HepG2 (cell line): ENCODE data around the gene S100P. TPM values are rescaled to one million over a fixed set of nuclear protein-coding genes. Genes with fewer than 3 reads are reported as not detected.
A peak's percentile ranks its signal among the peaks of the same experiment; 100 is the strongest.

Experiments
- ATAC-seq: fragments of 200-7000 bp; cut with Tn5 transposase; 3 replicates; pipeline ENCODE4 v1.9.1; 2020; ENCODE audit warnings: mild to moderate bottlenecking, moderate library complexity
- BruUV-seq: library from RNA; stranded (reverse); fragments of 400-500 nt; replicated peaks from 2 replicates; lab custom pipeline; 2021; lab: Mats Ljungman, UMichigan
- CTCF ChIA-PET: fragments of 300-600 bp; formaldehyde crosslinking; extraction: SDS; loops from one replicate; lab custom pipeline; 2021; ENCODE audit warnings: low total read pairs, inconsistent platforms, low intra/inter-chr PET ratio; lab: Yijun Ruan, JAX
- POLR2A ChIA-PET: fragments of 350-600 bp; sonication (Branson Sonifier 250); formaldehyde crosslinking; loops from one replicate; lab custom pipeline; 2020; ENCODE audit warnings: antibody characterized with exemption, inconsistent platforms; lab: Yijun Ruan, JAX
- DNase-seq: peaks from one replicate; pipeline ENCODE4 v3.0.0-alpha.2; 2015; ENCODE audit warnings: low spot score
- FAIRE-seq: peaks from 3 replicates; lab custom pipeline; 2011; peaks lifted over from hg19 to GRCh38; lab: Jason Lieb, UNC
- H2AFZ ChIP-seq: one replicate; pipeline ENCODE4 v1.6.1; 2011; ENCODE audit warnings: low read length, inconsistent platforms
- H3K27ac ChIP-seq: fragments of 300-600 bp; 3 replicates; pipeline ENCODE4 v1.8.0; 2011; ENCODE audit warnings: mixed run types, mild to moderate bottlenecking, mixed read lengths, low read length, inconsistent platforms; ENCODE audit not compliant: insufficient read depth; ENCODE audit errors: extremely low read length
- H3K27me3 ChIP-seq, 2 experiments: fragments of 200-600 bp in 1 of 2; 2 replicates in 1 of 2; 3 replicates in 1 of 2; pipeline versions ENCODE4 v1.6.0 to v1.8.0; 2011; ENCODE audit warnings: low read length in 2 of 2, mild to moderate bottlenecking in 2 of 2, moderate library complexity in 2 of 2, inconsistent platforms in 1 of 2; ENCODE audit not compliant: insufficient read depth in 2 of 2, control insufficient read depth in 1 of 2
- H3K36me3 ChIP-seq, 2 experiments: fragments of 200-600 bp in 1 of 2; replicated peaks in 1 of 2; 2 replicates in 1 of 2; 3 replicates in 1 of 2; pipeline versions ENCODE4 v1.5.1 to v1.8.0; 2011; ENCODE audit warnings: low read length in 2 of 2, inconsistent platforms in 1 of 2; ENCODE audit not compliant: insufficient read depth in 2 of 2, control insufficient read depth in 1 of 2
- H3K4me1 ChIP-seq: 2 replicates; pipeline ENCODE4 v1.5.1; 2012; ENCODE audit warnings: low read length, inconsistent platforms; ENCODE audit not compliant: insufficient read depth
- H3K4me2 ChIP-seq: 2 replicates; pipeline ENCODE4 v1.6.0; 2011; ENCODE audit warnings: low read depth, low read length, inconsistent platforms
- H3K4me3 ChIP-seq, 3 experiments: fragments of 200-600 bp in 1 of 3; sonication (generic), shearing (Covaris generic) in 1 of 3; replicated peaks in 1 of 3; 2 replicates each; pipeline ENCODE4 v1.5.1; 2011 to 2016; ENCODE audit warnings: low read length in 3 of 3, inconsistent platforms in 2 of 3, low read depth in 2 of 3, mild to moderate bottlenecking in 2 of 3, control low read depth in 1 of 3, mixed read lengths in 1 of 3; ENCODE audit not compliant: insufficient read depth in 1 of 3
- H3K79me2 ChIP-seq: one replicate; pipeline ENCODE4 v1.6.1; 2011; ENCODE audit warnings: low read length, inconsistent platforms; ENCODE audit not compliant: insufficient read depth
- H3K9ac ChIP-seq: 2 replicates; pipeline ENCODE4 v1.6.0; 2011; ENCODE audit warnings: mild to moderate bottlenecking, low read depth, low read length, inconsistent platforms; ENCODE audit not compliant: insufficient read depth
- H3K9me3 ChIP-seq: 2 replicates; pipeline ENCODE4 v1.5.1; 2012; ENCODE audit warnings: mild to moderate bottlenecking, low read length
- H4K20me1 ChIP-seq: 2 replicates; pipeline ENCODE4 v1.6.0; 2011; ENCODE audit warnings: inconsistent platforms, mild to moderate bottlenecking, low read length, moderate library complexity; ENCODE audit not compliant: insufficient read depth
- AGO1 ChIP-seq: fragments of 200-400 bp; formaldehyde crosslinking; IDR thresholded peaks from 2 replicates; pipeline ENCODE4 v1.6.1; 2017; ENCODE audit warnings: mild to moderate bottlenecking, low read depth, low read length, moderate library complexity; ENCODE audit not compliant: poor library complexity, severe bottlenecking
- GATAD1 ChIP-seq: IDR thresholded peaks from 2 replicates; pipeline ENCODE4 v1.6.1; 2016; ENCODE audit warnings: missing genetic modification reagents, missing compliant biosample characterization
- HMG20B ChIP-seq: conservative IDR thresholded peaks from 2 replicates; pipeline ENCODE4 v1.6.1; 2016; ENCODE audit warnings: missing genetic modification reagents, missing compliant biosample characterization
- MAX ChIP-seq: IDR thresholded peaks from 2 replicates; pipeline ENCODE4 v1.6.1; 2012; ENCODE audit warnings: inconsistent platforms
- NR3C1 ChIP-seq: sonication (generic); formaldehyde crosslinking; IDR thresholded peaks from 2 replicates; pipeline ENCODE4 v1.4.0; 2020; ENCODE audit warnings: missing genetic modification reagents
- PHB2 ChIP-seq: fragments of 450-650 bp; IDR thresholded peaks from 2 replicates; pipeline ENCODE4 v1.6.1; 2018; ENCODE audit not compliant: partially characterized antibody
- RBFOX2 ChIP-seq: fragments of 200-400 bp; formaldehyde crosslinking; IDR thresholded peaks from 2 replicates; pipeline ENCODE4 v1.6.1; 2017; ENCODE audit warnings: low read depth, mild to moderate bottlenecking, low read length
- RELA ChIP-seq: sonication (generic); formaldehyde crosslinking; IDR thresholded peaks from 2 replicates; pipeline ENCODE4 v1.4.0; 2020; ENCODE audit warnings: missing genetic modification reagents
- SALL1 ChIP-seq: sonication (generic); formaldehyde crosslinking; IDR thresholded peaks from 2 replicates; pipeline ENCODE4 v1.8.0; 2022; ENCODE audit warnings: mild to moderate bottlenecking, missing genetic modification reagents
- SOX13 ChIP-seq, 3 experiments: fragments of 450-650 bp in 1 of 3; sonication (generic) in 1 of 3; formaldehyde crosslinking in 1 of 3; IDR thresholded peaks in 2 of 3; conservative IDR thresholded peaks in 1 of 3; 2 replicates each; pipeline versions ENCODE4 v1.5.0 to v1.6.1; 2016 to 2020; ENCODE audit warnings: antibody characterized with exemption in 1 of 3, mild to moderate bottlenecking in 1 of 3, missing compliant biosample characterization in 1 of 3, missing genetic modification reagents in 1 of 3, moderate library complexity in 1 of 3
- ZNF282 ChIP-seq: fragments of 450-650 bp; IDR thresholded peaks from 2 replicates; pipeline ENCODE4 v1.6.1; 2018; ENCODE audit not compliant: partially characterized antibody
- ZNF337 ChIP-seq: sonication (generic); formaldehyde crosslinking; IDR thresholded peaks from 2 replicates; pipeline ENCODE4 v1.5.1; 2020; ENCODE audit warnings: missing genetic modification reagents, low read depth, mild to moderate bottlenecking, borderline replicate concordance
- ZNF468 ChIP-seq: sonication (generic); formaldehyde crosslinking; IDR thresholded peaks from 2 replicates; pipeline ENCODE4 v1.8.0; 2022; ENCODE audit warnings: mild to moderate bottlenecking, moderate library complexity, missing genetic modification reagents
- ZNF605 ChIP-seq: sonication (generic); formaldehyde crosslinking; IDR thresholded peaks from 2 replicates; pipeline ENCODE4 v1.8.0; 2022; ENCODE audit warnings: mild to moderate bottlenecking, missing genetic modification reagents
- WGBS: methylation state at CpG from one replicate; pipeline ENCODE4 v1.1.6; 2017; ENCODE audit warnings: low lambda C conversion rate; 5-methylcytosine and 5-hydroxymethylcytosine counted together
- in situ Hi-C: cut with HindIII; loops from 2 replicates; pipeline ENCODE4 v1.10.0; 2017; ENCODE audit warnings: low pct_unique_long_range_greater_than_20kb; ENCODE audit not compliant: extremely low pct_ligation_motif_present
- intact Hi-C: fragments of 100-400 bp; cut with micrococcal nuclease; formaldehyde crosslinking; loops from one replicate; pipeline ENCODE4 v1.10.0; 2022; ENCODE audit not compliant: unreplicated experiment
- polyA plus RNA-seq, 8 experiments: library from polyadenylated mRNA; depleted of rRNA in 3 of 8; stranded (reverse) in 7 of 8; unstranded in 1 of 8; fragments of >200 nt; fragmentation: Illumina TruSeq in 4 of 8; extraction: Trizol in 4 of 8; gene quantifications; 2 replicates each; pipeline versions ENCODE4 v1.2.1 to v1.2.3, GENCODE V29; 2011 to 2016; ENCODE audit warnings: low read depth in 4 of 8, missing spikeins in 1 of 8, mixed read lengths in 1 of 8; ENCODE audit not compliant: insufficient read depth in 1 of 8
- total RNA-seq, 5 experiments: library from RNA; depleted of rRNA; stranded (reverse); fragments of >200 nt; fragmentation: Illumina TruSeq; extraction: Trizol; gene quantifications; 2 replicates each; pipeline ENCODE4 v1.2.3, GENCODE V29; 2016; ENCODE audit warnings: low read depth in 1 of 5
- TF ChIP-seq, protein P1 (sequence below): sonication (generic); formaldehyde crosslinking; conservative IDR thresholded peaks from 2 replicates; pipeline ENCODE4 v1.8.1; 2023; ENCODE audit warnings: missing genetic modification reagents

The S100P gene
- total and polyA plus RNA-seq, 2 of the 13 experiments (the other 11 are each of a cell fraction or from before 2014, with no cell fraction given) = 278 to 1,649 TPM

DNA sequence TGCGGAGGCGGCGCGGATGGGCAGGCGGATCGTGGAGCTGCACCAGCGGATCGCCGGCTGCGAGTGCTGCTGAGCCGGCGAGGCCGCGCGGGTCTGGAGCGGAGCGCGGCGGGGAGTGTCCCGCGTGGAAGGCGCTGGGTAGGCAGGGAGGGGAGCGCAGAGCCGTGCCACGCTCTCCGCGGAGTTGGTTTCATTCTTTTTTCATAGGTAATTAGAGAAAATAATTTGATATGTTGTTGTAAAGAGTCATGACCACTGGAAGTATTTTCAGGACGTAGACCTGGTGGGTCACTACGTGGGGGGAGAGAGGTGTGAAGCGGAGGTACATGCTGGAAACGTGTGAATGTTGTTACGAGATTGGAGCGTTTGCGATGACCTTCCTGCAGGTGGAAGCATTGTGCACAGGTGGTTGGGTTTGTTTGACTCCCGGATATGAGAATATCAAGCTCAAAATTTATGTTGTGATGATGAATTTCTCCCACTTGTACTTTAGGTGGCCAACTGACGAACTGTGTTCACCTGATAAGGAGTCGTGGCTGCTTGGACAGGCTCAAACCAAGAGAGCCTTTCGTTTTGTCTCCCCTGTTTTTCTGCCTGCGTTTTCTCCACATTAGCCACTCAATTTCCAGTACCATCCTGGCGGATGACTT lies 19.1 kb upstream of the S100P start (continued):
- peak; percentile 70 for TF ChIP-seq MAX
- TF ChIP-seq SOX13 (IDR thresholded peaks at IDR 0.05) = no peak
- TF ChIP-seq SOX13 (CRISPR knock-in tag; conservative IDR thresholded peaks at IDR 0.05 in 1 of 2, IDR thresholded peaks at IDR 0.05 in 1 of 2) = 0 out of 4 replicates have a peak, but pooled peaks of 1 of the 2 experiments have one; percentile 11
- TF ChIP-seq HMG20B (CRISPR knock-in tag) = no peak
- 0 out of 2 replicates have a peak, but pooled peaks have one; percentile 38 for TF ChIP-seq GATAD1 (CRISPR knock-in tag)

GRCh38 chr4:6676722-6677558 lies 16.7 kb upstream of the S100P start:
- POLR2A ChIA-PET = interaction anchor here (2.5 to 7.2 kb wide), 2 partner anchors 12 to 17 kb away, joined by 13 to 122 read pairs; partner anchors contain the start of gene S100P
- ATAC-seq = no peak
- Histone ChIP-seq H2AFZ (no peak overlapping the region), H3K4me2 (peak overlapping the region; percentile 91), H3K27ac (no peak overlapping the region), H3K27me3 (no peaks in the 10 kb centered on the region), H4K20me1 (peaks cover 14% of the 10 kb centered on the region), H3K4me3 (peak overlapping the region in 1 of 3 experiments; percentile 36; a peak in 2 of 6 replicates), H3K9ac (peak overlapping the region; percentile 75; the same call in 1 of the 2 replicates), H3K9me3 (no peaks in the 10 kb centered on the region), H3K36me3 (peaks cover 0 to 13% of the 10 kb centered on the region in 2 experiments; a peak in 2 of 5 replicates), H3K4me1 (peaks cover 55% of the 10 kb centered on the region), H3K79me2 (peaks cover 33% of the 10 kb centered on the region)
- WGBS = 91% methylated on average over 21 of the region's 21 CpGs
- in situ Hi-C loops (no loop called here), intact Hi-C loops (no loop called here)
- no peak for DNase-seq
- BruUV-seq = no TSS peak
- CTCF ChIA-PET = no interaction called here
- FAIRE-seq = no peak
- TF ChIP-seq NR3C1 (no peak), AGO1 (peak; percentile 72), RBFOX2 (0 out of 2 replicates have a peak, but pooled peaks have one; percentile 16), RELA (CRISPR knock-in tag) (no peak), PHB2 (no peak), ZNF605 (CRISPR knock-in tag) (no peak), ZNF337 (CRISPR knock-in tag) (no peak), ZNF468 (CRISPR knock-in tag) (no peak), ZNF282 (no peak), SALL1 (CRISPR knock-in tag) (peak; percentile 10; the same call in 1 of the 2 replicates)
- TF ChIP-seq, protein P1, sequence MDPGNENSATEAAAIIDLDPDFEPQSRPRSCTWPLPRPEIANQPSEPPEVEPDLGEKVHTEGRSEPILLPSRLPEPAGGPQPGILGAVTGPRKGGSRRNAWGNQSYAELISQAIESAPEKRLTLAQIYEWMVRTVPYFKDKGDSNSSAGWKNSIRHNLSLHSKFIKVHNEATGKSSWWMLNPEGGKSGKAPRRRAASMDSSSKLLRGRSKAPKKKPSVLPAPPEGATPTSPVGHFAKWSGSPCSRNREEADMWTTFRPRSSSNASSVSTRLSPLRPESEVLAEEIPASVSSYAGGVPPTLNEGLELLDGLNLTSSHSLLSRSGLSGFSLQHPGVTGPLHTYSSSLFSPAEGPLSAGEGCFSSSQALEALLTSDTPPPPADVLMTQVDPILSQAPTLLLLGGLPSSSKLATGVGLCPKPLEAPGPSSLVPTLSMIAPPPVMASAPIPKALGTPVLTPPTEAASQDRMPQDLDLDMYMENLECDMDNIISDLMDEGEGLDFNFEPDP = no peak
